ENCODE results near the gene MTHFD1L. TPM values are rescaled to one million over a fixed set of nuclear protein-coding genes. Genes with fewer than 3 reads are reported as not detected.
"Not testable (repeated sequence)": the region's sequence is repeated elsewhere in the genome, so short reads cannot be mapped to it uniquely, and the experiment has no call there.

Gene MTHFD1L
- total and polyA plus RNA-seq, 3 experiments from 2014 or later: 5.8 to 108 (median 102) TPM

GRCh38 chr6:151027936-151028838 lies 162.7 kb downstream of the MTHFD1L start:
- H3K27ac Mint-ChIP-seq: no peak overlapping the region

GRCh38 chr6:151029970-151030369 lies 164.5 kb downstream of the MTHFD1L start:
- Mint-ChIP-seq H3K36me3 (peaks cover 0 to 2% (median 0%) of the 10 kb centered on the region in 3 donors), H3K4me3 (no peak overlapping the region), H3K4me1 (peaks cover 4 to 6% (median 4%) of the 10 kb centered on the region in 3 donors), H3K27ac (no peak overlapping the region), H3K27me3 (no peaks in the 10 kb centered on the region), H3K9me3 (no peaks in the 10 kb centered on the region)
- H3K9me3 ChIP-seq (ENCODE audit: low read length): no peaks in the 10 kb centered on the region
- no peaks in the 10 kb centered on the region for H3K27me3 ChIP-seq (ENCODE audit: insufficient read depth, low read length, poor library complexity, severe bottlenecking)
- no peak overlapping the region for H3K27ac ChIP-seq (ENCODE audit: low read depth, low read length)
- no peak overlapping the region for H3K4me3 ChIP-seq (ENCODE audit: low read length)
- POLR2A ChIA-PET: no interaction called here
- no peaks in the 10 kb centered on the region for H3K36me3 ChIP-seq (ENCODE audit: insufficient read depth, low read length)
- DNase-seq: no peak
- CTCF ChIA-PET: interaction anchor here (0.9 kb wide), 1 partner anchor 16 kb away, joined by 3 read pairs; no protein-coding TSS in a partner anchor
- H3K4me1 ChIP-seq (ENCODE audit: insufficient read depth, low read length): no peaks in the 10 kb centered on the region

More at GRCh38 chr6:151027936-151028838, 162.7 kb downstream of the MTHFD1L start:
- ChIA-PET POLR2A (no interaction called here), CTCF (interaction anchor here (1.3 to 2.7 kb wide), 2 partner anchors 14 to 295 kb away, joined by 4 to 9 read pairs; no protein-coding TSS in a partner anchor)
- no peak overlapping the region for H3K4me3 ChIP-seq (ENCODE audit: low read length)
- Mint-ChIP-seq H3K36me3 (peaks cover 0 to 6% (median under 1%) of the 10 kb centered on the region in 3 donors), H3K27me3 (no peaks in the 10 kb centered on the region), H3K4me3 (no peak overlapping the region), H3K9me3 (no peaks in the 10 kb centered on the region), H3K4me1 (peaks cover 4 to 6% (median 4%) of the 10 kb centered on the region in 3 donors)
- no peaks in the 10 kb centered on the region for H3K4me1 ChIP-seq (ENCODE audit: insufficient read depth, low read length)
- no peaks in the 10 kb centered on the region for H3K27me3 ChIP-seq (ENCODE audit: insufficient read depth, low read length, poor library complexity, severe bottlenecking)
- H3K9me3 ChIP-seq (ENCODE audit: low read length): no peaks in the 10 kb centered on the region
- no peak for DNase-seq
- H3K27ac ChIP-seq (ENCODE audit: low read depth, low read length): no peak overlapping the region
- no peaks in the 10 kb centered on the region for H3K36me3 ChIP-seq (ENCODE audit: insufficient read depth, low read length)

GRCh38 chr6:151032034-151032433 lies 166.5 kb downstream of the MTHFD1L start:
- Histone ChIP-seq H3K27me3 (ENCODE audit: insufficient read depth, low read length, poor library complexity, severe bottlenecking) (no peaks in the 10 kb centered on the region), H3K9me3 (ENCODE audit: low read length) (no peaks in the 10 kb centered on the region), H3K27ac (ENCODE audit: low read depth, low read length) (no peak overlapping the region), H3K4me1 (ENCODE audit: insufficient read depth, low read length) (no peaks in the 10 kb centered on the region), H3K36me3 (ENCODE audit: insufficient read depth, low read length) (no peaks in the 10 kb centered on the region), H3K4me3 (ENCODE audit: low read length) (no peak overlapping the region)
- no peak overlapping the region for H3K4me3 Mint-ChIP-seq
- POLR2A ChIA-PET: no interaction called here
- peaks cover 4 to 6% (median 4%) of the 10 kb centered on the region in 3 donors for H3K4me1 Mint-ChIP-seq
- DNase-seq: no peak
- H3K27me3 Mint-ChIP-seq: no peaks in the 10 kb centered on the region
- H3K36me3 Mint-ChIP-seq: peaks cover 0 to 7% (median 3%) of the 10 kb centered on the region in 3 donors
- CTCF ChIA-PET: no interaction called here
- no peak overlapping the region for H3K27ac Mint-ChIP-seq
- H3K9me3 Mint-ChIP-seq: no peaks in the 10 kb centered on the region

- Mint-ChIP-seq H3K4me3 (no peak overlapping the region), H3K27ac (no peak overlapping the region), H3K27me3 (peaks cover 0 to 1% of the 10 kb centered on the region in 2 donors), H3K36me3 (peaks cover 0 to 10% (median 4%) of the 10 kb centered on the region in 3 donors), H3K9me3 (no peaks in the 10 kb centered on the region), H3K4me1 (no peaks in the 10 kb centered on the region)
- no peaks in the 10 kb centered on the region for H3K4me1 ChIP-seq (ENCODE audit: insufficient read depth, low read length)
- no peak overlapping the region for H3K4me3 ChIP-seq (ENCODE audit: low read length)
- POLR2A ChIA-PET: no interaction called here
- H3K27ac ChIP-seq (ENCODE audit: low read depth, low read length): no peak overlapping the region
- CTCF ChIA-PET: no interaction called here
- no peaks in the 10 kb centered on the region for H3K9me3 ChIP-seq (ENCODE audit: low read length)
- H3K36me3 ChIP-seq (ENCODE audit: insufficient read depth, low read length): no peaks in the 10 kb centered on the region
- no peaks in the 10 kb centered on the region for H3K27me3 ChIP-seq (ENCODE audit: insufficient read depth, low read length, poor library complexity, severe bottlenecking)
- no peak for DNase-seq
Observed at GRCh38 chr6:151034825-151035781, 169.6 kb downstream of the MTHFD1L start.

- Mint-ChIP-seq H3K36me3 (peaks cover 0 to 10% (median 4%) of the 10 kb centered on the region in 3 donors), H3K27ac (peak overlapping the region in 1 of 8 donors; percentile 17)
- H3K9me3 Mint-ChIP-seq; H3K4me3 ChIP-seq (ENCODE audit: low read length); H3K36me3 ChIP-seq (ENCODE audit: insufficient read depth, low read length); CTCF ChIA-PET; H3K4me1 ChIP-seq (ENCODE audit: insufficient read depth, low read length); H3K27me3 ChIP-seq (ENCODE audit: insufficient read depth, low read length, poor library complexity, severe bottlenecking); H3K27me3 Mint-ChIP-seq; POLR2A ChIA-PET; H3K4me1 Mint-ChIP-seq; H3K4me3 Mint-ChIP-seq; H3K27ac ChIP-seq (ENCODE audit: low read depth, low read length); H3K9me3 ChIP-seq (ENCODE audit: low read length); DNase-seq: not testable (repeated sequence)
Observed at GRCh38 chr6:151036211-151036721, 170.8 kb downstream of the MTHFD1L start.

- H3K9me3 Mint-ChIP-seq: no peaks in the 10 kb centered on the region
- H3K27ac Mint-ChIP-seq: no peak overlapping the region
- no peak overlapping the region for H3K27ac ChIP-seq (ENCODE audit: low read depth, low read length)
- no peak overlapping the region for H3K4me3 ChIP-seq (ENCODE audit: low read length)
- no peak overlapping the region for H3K4me3 Mint-ChIP-seq
- no peaks in the 10 kb centered on the region for H3K27me3 ChIP-seq (ENCODE audit: insufficient read depth, low read length, poor library complexity, severe bottlenecking)
- ChIA-PET POLR2A (no interaction called here), CTCF (interaction anchor here (1.3 kb wide), 1 partner anchor 22 kb away, joined by 5 read pairs; no protein-coding TSS in a partner anchor)
- H3K4me1 Mint-ChIP-seq: no peaks in the 10 kb centered on the region
- DNase-seq: no peak
- H3K4me1 ChIP-seq (ENCODE audit: insufficient read depth, low read length): no peaks in the 10 kb centered on the region
- H3K36me3 Mint-ChIP-seq: peaks cover 0 to 10% (median 4%) of the 10 kb centered on the region in 3 donors
- no peaks in the 10 kb centered on the region for H3K36me3 ChIP-seq (ENCODE audit: insufficient read depth, low read length)
- no peaks in the 10 kb centered on the region for H3K9me3 ChIP-seq (ENCODE audit: low read length)
- peaks cover 0 to 1% of the 10 kb centered on the region in 2 donors for H3K27me3 Mint-ChIP-seq
Observed at GRCh38 chr6:151036869-151037680, 171.6 kb downstream of the MTHFD1L start.

- Mint-ChIP-seq H3K36me3 (peaks cover 0 to 10% (median 4%) of the 10 kb centered on the region in 3 donors), H3K4me1 (no peaks in the 10 kb centered on the region), H3K27ac (no peak overlapping the region), H3K27me3 (peaks cover 0 to 1% of the 10 kb centered on the region in 2 donors), H3K4me3 (no peak overlapping the region), H3K9me3 (no peaks in the 10 kb centered on the region)
- CTCF ChIA-PET: no interaction called here
- Histone ChIP-seq H3K9me3 (ENCODE audit: low read length) (no peaks in the 10 kb centered on the region), H3K27ac (ENCODE audit: low read depth, low read length) (no peak overlapping the region), H3K27me3 (ENCODE audit: insufficient read depth, low read length, poor library complexity, severe bottlenecking) (no peaks in the 10 kb centered on the region), H3K4me3 (ENCODE audit: low read length) (no peak overlapping the region), H3K36me3 (ENCODE audit: insufficient read depth, low read length) (no peaks in the 10 kb centered on the region), H3K4me1 (ENCODE audit: insufficient read depth, low read length) (no peaks in the 10 kb centered on the region)
- DNase-seq: no peak
- POLR2A ChIA-PET: no interaction called here
Observed at GRCh38 chr6:151038616-151039015, 173.1 kb downstream of the MTHFD1L start.

Data from CD8-positive, alpha-beta memory T cell (primary cell).